Chondrocyte (in vitro differentiated cells): ENCODE results near the gene TRAT1. TPM values are rescaled to one million over a fixed set of nuclear protein-coding genes. Genes with fewer than 3 reads are reported as not detected.

Experiments used
- DNase-seq: peaks from one replicate; pipeline ENCODE4 v3.0.0; 2021; ENCODE audit warnings: mixed read lengths, low spot score
- H3K27ac Mint-ChIP-seq: one replicate; pipeline ENCODE4 v1.8.0; 2021; ENCODE audit warnings: mild to moderate bottlenecking, moderate library complexity, mixed read lengths; ENCODE audit not compliant: unreplicated experiment
- H3K27me3 Mint-ChIP-seq: 2 replicates; pipeline ENCODE4 v1.8.0; 2021; ENCODE audit warnings: low read depth, mixed read lengths
- H3K36me3 Mint-ChIP-seq: 2 replicates; pipeline ENCODE4 v1.8.0; 2021; ENCODE audit warnings: low read depth, mixed read lengths
- H3K4me1 Mint-ChIP-seq: 2 replicates; pipeline ENCODE4 v1.8.0; 2021; ENCODE audit warnings: low read depth, mild to moderate bottlenecking, mixed read lengths
- H3K4me3 Mint-ChIP-seq: one replicate; pipeline ENCODE4 v1.8.0; 2021; ENCODE audit warnings: mild to moderate bottlenecking, moderate library complexity, mixed read lengths; ENCODE audit not compliant: unreplicated experiment
- H3K9me3 Mint-ChIP-seq: 2 replicates; pipeline ENCODE4 v1.8.0; 2021; ENCODE audit warnings: low read depth, mixed read lengths
- total RNA-seq: library from RNA; stranded (reverse); gene quantifications from 3 replicates; pipeline ENCODE4 v1.2.1, GENCODE V29; 2021
- TF ChIP-seq, protein P1 (sequence below): fragments of 200-600 bp; sonication (generic); IDR thresholded peaks from 2 replicates; pipeline ENCODE4 v1.5.0; 2021; ENCODE audit warnings: antibody characterized with exemption, mild to moderate bottlenecking, moderate library complexity

The TRAT1 gene
- total RNA-seq, 1 donor from 2014 or later: not detected

DNA sequence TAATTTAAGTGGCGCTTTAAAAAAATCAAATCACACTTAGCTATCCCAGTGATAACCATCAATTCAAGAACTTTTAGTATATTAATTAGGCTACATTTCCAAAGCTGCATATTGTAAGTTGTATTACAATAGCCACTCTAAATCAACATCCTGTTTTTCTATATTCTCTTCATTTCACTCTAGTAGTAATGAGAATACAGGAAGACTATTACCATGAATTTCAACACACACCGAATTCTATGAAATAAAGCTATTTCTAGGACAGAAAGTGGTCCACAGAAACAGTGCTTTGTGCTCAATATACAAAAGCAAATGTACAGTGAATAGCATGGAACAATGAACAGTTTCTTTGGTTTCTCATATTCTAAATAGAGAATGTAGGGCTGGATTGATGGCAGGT is 24.6 kb downstream of the TRAT1 start:
- TF ChIP-seq, protein P1, sequence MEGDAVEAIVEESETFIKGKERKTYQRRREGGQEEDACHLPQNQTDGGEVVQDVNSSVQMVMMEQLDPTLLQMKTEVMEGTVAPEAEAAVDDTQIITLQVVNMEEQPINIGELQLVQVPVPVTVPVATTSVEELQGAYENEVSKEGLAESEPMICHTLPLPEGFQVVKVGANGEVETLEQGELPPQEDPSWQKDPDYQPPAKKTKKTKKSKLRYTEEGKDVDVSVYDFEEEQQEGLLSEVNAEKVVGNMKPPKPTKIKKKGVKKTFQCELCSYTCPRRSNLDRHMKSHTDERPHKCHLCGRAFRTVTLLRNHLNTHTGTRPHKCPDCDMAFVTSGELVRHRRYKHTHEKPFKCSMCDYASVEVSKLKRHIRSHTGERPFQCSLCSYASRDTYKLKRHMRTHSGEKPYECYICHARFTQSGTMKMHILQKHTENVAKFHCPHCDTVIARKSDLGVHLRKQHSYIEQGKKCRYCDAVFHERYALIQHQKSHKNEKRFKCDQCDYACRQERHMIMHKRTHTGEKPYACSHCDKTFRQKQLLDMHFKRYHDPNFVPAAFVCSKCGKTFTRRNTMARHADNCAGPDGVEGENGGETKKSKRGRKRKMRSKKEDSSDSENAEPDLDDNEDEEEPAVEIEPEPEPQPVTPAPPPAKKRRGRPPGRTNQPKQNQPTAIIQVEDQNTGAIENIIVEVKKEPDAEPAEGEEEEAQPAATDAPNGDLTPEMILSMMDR: no peak
- H3K36me3 Mint-ChIP-seq: no peaks in the 10 kb centered on the region
- H3K27me3 Mint-ChIP-seq: peaks cover 18% of the 10 kb centered on the region
- H3K4me1 Mint-ChIP-seq: no peaks in the 10 kb centered on the region
- no peaks in the 10 kb centered on the region for H3K9me3 Mint-ChIP-seq
- H3K27ac Mint-ChIP-seq: no peak overlapping the region
- H3K4me3 Mint-ChIP-seq: no peak overlapping the region
- no peak for DNase-seq

DNA sequence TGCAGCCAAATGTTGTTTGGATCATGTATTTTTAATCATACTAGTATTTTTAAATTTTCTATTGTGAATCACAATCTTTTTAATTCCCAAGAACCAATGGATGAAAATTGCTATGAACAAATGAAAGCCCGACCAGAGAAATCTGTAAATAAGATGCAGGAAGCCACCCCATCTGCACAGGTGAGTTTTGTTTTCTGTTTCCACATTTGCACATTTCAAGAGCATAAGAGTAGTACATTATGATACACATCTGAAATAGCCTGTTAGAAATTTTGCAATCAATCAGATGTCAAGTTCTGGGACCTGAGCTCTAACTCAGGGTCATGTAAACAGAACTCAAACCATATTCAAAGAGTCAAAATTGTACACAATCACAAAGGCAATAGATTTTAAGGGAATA is 26.5 kb downstream of the TRAT1 start:
- Mint-ChIP-seq H3K27ac (no peak overlapping the region), H3K36me3 (no peaks in the 10 kb centered on the region), H3K9me3 (no peaks in the 10 kb centered on the region), H3K27me3 (peaks cover 13% of the 10 kb centered on the region), H3K4me3 (no peak overlapping the region), H3K4me1 (no peaks in the 10 kb centered on the region)
- DNase-seq: no peak
- TF ChIP-seq, protein P1: no peak

DNA sequence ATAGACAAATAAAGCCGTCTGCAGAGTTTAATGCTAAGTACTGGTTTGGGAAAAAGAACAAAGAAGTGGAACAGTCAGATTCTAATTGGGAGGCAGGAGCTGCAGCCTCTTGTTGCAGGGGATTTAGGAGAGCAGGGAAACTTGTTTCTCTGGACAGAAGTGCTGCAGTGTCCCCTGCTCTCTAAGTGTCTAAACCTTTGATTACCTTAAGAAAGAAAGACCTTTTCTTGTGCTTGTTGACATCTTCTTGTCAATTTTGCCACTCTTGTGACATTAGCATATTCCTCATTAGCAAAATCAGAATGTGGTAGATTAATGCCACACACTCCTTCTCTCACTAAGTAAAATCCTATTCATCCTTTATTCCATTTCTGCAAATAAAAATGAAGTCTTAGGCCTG is 38.8 kb downstream of the TRAT1 start:
- Mint-ChIP-seq H3K36me3 (peaks cover 2% of the 10 kb centered on the region), H3K4me3 (no peak overlapping the region), H3K9me3 (peaks cover 5% of the 10 kb centered on the region), H3K27ac (no peak overlapping the region), H3K4me1 (no peaks in the 10 kb centered on the region), H3K27me3 (peaks cover 8% of the 10 kb centered on the region)
- no peak for DNase-seq
- TF ChIP-seq, protein P1: no peak

DNA sequence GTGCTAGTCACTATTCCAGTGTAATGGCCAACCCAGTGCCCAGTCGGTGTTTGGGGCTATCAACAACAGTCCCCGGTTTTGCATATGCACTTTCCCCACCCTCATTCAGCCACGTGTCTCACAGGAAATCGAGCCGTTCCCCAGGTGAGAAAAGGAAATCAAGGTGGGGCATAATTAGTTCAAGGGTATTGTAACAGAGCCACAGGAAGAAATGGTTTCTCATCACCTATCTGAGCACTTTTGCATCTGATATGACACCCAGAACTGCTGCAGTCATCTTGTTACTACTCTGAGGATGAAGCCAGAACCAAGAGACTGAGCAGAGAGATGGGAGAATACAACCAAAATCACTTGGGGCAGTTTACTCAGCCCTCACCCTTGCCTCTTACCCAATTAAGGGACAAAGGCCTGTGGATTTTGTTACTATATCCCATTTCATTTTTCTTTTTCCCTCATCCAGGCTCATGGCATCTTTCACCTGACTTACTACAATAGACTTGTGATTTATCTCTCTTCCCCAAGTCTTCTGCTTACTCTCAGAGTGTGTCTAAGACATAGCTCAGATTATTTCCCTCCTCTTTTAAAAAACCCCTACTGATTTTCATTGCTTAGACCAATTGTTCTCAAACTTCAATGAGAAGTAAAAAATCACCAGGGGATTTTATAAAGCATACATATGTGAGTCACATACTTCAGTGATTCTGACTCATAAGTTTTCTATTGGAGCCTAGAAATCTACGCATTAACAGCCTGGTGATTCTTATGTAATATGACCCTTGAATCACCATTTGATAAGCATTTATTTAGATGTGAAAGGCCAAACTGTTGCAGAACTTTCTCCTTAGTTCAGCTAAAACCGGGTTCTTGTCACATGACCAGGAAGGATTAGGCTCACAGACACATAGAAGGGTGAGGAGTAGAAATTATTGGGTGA is 40.5 kb downstream of the TRAT1 start:
- Mint-ChIP-seq H3K36me3 (no peaks in the 10 kb centered on the region), H3K4me3 (no peak overlapping the region), H3K27ac (no peak overlapping the region), H3K4me1 (no peaks in the 10 kb centered on the region), H3K27me3 (peaks cover 4% of the 10 kb centered on the region), H3K9me3 (peaks cover 5% of the 10 kb centered on the region)
- TF ChIP-seq, protein P1: no peak
- DNase-seq: no peak

DNA sequence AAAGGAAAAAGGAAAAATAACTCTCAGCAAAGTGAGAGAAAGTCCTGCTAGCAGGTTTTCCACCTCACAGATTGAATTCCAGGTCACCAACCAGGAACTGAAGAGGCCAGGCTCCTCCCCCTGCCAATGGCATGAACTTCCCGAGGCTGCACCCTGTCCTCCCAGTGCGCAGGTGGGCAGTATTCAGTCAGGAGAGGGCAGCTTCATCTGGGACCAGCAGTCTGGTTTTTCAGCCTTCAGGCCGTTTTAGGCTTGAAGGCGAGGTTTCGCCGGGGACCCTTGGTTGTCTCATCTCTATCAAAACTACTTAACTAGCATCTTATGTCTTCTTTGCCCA is 41.2 kb downstream of the TRAT1 start:
- Mint-ChIP-seq H3K4me3 (no peak overlapping the region), H3K27me3 (peaks cover 4% of the 10 kb centered on the region), H3K27ac (no peak overlapping the region), H3K4me1 (no peaks in the 10 kb centered on the region), H3K9me3 (peaks cover 5% of the 10 kb centered on the region), H3K36me3 (no peaks in the 10 kb centered on the region)
- no peak for DNase-seq
- TF ChIP-seq, protein P1: no peak
